GM18502 (cell line): Measurements from ENCODE around the gene DNM1L.
A peak's percentile ranks its signal among the peaks of the same experiment; 100 is the strongest.

Experiments used
- ATAC-seq: cut with Tn5 transposase; IDR thresholded peaks from one replicate; pipeline ENCODE4 v1.9.1; 2021; ENCODE audit warnings: mild to moderate bottlenecking; ENCODE audit not compliant: unreplicated experiment, poor library complexity

DNM1L gene

DNA sequence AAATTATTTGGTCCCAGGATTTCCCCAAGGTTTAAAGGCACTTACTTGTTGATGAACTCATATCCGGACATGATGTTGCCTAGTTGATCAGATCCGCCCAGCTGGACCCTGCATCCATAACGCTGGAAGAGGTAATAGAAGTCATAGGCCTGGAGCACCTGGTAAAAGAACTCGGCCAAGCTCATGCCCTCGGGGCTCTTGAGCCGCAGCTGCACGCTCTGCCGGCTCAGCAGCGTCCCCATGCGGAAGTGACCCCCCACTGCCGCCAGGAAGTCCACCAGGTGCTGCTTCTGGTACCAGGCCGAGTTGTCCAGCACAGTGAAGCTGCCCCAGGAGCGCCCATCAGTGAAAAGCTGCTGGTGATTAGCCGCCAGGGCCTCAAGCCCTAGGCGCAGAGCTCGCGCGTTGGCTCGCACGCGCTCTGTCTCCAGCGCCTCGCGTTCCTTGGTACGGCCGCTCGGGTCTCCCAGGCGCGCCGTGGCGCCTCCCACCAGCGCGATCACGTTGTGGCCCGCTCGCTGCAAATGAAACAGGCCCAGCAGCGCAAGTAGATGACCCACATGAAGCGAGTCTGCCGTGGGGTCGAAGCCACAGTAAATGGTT is 76.1 kb downstream of the DNM1L start:
- ATAC-seq: peak; percentile 71

DNA sequence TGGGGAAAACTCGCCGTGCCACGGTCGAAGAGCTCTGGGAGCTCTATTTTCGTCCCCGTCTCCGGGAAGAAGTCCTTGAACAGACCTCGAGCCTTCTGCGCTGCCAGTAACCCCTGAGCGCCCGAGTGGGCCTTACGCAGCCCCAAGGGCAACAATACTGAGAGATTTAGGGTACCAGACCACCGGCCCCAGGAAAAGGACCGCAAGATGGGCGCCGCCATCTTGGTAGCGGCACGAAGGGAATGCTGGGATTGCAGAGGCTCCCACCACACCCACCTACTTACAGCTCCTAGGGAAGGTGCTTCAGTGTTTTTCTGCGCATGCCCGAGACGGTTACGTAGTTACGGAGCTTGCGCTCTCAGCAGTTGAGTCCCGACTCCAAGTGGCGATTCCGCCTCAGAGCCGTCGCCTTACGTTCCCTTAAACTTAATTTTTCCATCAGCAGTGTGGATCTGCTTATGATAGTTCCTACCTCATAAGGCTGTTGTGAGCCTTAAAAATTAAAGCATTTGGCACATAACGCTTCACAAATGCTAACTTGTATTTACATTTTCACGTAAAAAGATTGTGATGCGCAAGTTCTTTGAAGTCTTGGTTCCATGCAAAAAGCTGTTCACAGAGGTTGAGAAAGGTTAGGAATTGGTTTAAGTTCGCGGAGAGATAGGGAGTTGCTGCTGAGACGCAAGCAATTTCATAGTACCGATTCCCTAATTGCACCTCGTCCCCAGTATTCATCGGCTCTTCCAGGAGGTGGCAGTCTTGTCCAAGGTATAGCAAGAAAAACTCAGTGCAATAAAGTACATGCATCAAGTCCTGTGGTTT is 76.8 kb downstream of the DNM1L start, which contains the start of gene YARS2:
Gene YARS2, minus strand, starts transcription at position 244 of the 822 bp plus-strand sequence. Its CDS starts 23 bp downstream, at position 221.
- ATAC-seq: peak; percentile 92

DNA sequence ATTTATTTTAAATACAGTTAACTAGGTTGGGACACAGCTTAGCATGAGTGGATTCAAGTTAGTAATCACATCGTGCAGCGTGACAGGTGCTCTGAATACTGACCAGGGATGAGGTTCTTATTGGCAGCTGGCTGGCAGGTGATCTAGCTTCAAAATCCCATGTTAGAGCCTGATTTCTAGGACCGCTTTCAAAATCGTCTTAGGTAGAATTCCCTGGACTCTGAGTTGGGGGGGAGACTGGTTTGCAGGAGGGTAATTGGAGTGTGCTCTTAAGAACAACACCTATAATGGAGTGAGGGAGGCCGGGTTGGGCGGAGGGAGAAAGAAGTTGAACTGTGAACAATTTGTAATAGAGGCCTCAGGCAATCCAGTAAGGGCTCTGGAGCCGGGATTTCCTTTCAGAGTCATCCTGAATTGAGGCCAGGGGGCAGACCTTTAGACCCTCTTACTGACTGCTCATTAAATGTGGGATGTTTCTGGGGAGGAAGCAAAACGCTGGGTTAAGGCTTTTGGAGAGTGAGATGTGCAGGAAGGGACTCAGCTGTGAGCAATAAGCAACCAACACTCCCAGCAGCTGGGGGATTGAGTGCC is 77.5 kb downstream of the DNM1L start:
- ATAC-seq: no peak

DNA sequence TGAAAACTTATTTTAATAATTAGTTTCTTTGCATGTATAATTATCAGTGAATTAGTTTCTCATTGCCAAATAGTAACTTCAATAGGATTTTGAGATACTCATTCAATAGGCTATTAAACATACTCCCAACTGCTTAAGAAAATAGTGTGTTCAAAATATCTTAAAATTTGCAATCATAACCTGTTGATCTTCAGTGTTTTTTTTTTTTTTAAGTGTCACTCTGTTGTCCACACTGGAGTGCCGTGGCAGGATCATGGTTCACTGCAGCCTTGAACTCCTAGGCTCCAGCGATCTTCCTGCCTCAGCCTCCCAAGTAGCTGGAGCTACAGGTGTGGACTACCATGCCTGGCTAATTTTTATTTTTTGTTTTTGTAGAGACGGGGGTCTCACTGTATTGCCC is 78.1 kb downstream of the DNM1L start:
- ATAC-seq: no peak

DNA sequence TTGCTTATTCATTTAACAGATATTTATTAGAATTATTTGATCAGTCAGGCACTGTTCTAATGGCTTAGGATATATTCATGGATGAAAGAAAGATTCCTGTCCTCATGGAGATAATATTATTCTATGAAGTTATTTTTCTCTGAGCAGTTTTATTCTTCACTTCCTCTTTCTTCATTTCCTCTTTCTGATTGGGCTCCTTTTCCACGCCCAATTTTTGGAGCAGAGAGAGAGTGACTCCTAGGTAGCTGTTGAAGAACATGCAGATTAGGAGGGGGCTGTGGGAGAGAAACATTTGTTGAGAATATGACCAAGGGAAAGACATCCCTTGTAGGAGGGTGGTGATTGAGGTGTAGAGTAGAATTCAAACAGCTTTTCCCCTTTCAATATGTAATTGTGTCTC is 82.6 kb downstream of the DNM1L start:
- ATAC-seq: peak; percentile 81

DNA sequence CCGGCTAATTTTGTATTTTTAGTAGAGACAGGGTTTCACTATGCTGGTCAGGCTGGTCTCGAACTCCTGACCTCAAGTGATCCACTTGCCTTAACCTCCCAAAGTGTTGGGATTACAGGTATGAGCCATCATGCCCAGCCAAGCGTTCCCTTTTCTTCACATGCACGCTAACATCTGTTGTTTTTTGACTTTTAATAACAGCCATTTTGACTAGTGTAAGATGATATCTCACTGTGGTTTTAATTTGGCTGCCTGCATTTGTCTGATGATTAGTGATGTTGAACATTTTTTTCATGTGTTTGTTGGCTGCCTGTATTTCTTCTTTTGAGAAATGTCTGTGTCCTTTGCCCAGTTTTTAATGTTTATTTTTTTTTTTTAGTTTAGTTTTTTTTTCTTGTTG is 86.8 kb downstream of the DNM1L start:
- no peak for ATAC-seq

DNA sequence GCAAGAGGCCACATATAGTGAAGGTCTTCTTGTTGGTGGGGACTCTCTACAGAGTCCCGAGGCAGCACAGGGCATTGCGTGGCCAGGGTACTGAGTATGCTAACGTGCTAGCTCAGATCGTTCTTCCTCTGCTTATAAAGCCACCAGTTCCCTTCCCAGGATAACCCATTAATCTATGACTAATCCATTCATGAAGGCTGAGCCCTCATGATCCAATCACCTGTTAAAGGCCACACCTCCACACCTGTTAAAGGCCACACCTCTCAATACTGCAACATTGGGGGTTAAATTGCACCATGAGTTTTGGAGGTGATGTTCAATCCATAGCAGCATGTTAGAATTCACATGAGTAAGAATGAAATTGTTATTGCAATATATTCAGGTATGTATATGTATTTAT is 89.4 kb downstream of the DNM1L start:
- ATAC-seq: no peak

DNA sequence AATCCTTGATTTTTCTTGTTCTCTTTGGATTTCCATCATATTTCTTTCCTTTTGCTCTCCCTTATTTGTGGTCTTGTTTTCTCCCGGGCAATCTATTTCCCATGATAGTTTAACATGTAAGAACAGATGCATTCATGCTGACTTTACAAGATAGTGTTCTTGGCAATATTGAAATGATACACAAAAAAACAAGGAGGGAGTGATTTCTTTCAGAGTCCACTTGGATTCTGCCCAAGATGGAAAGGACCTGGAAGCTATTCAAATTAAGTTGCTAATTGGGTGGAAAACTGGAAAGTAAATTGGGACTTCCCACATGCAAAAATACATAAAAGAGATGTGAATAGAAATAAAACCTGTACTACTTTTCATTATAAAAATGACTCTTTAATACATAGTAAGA is 91.0 kb downstream of the DNM1L start:
- no peak for ATAC-seq

DNA sequence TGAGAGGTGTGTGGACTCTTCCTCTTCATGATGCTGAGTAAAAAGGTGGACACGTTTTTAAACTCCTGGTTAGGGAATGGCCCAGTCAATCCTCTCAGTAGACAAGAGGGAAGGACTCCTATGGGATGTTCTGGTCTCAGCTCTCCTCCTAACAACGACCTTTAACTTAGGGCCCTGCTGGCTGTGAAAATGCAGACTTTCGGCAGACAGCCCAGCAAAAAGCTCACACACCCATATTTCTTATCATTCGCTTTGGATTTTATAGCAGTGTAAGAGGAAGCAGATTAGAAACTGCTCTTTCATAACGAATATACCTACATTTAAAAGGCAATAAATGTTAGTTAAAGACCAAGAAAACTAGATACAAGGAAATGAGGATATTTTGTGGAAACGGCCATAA is 94.6 kb downstream of the DNM1L start:
- ATAC-seq: no peak

DNA sequence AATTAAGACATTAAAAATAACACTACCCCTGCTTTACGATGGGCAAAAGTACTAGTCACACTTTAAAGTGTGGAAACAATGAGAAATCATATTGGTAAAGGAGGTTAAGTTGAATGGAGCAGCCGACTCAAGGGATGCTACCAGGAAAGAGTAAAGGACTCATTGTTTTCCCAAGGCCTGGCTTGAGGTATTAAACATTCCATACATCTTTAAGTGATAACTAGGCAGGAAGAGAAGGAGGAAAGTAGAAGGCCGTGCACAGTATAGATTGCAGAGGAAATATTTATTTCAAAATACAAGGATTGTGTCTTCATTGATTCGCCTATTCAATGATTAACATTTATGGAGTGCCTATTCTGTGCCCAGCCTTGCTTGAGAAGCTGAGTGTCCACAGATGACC is 97.2 kb downstream of the DNM1L start:
- ATAC-seq: no peak

DNA sequence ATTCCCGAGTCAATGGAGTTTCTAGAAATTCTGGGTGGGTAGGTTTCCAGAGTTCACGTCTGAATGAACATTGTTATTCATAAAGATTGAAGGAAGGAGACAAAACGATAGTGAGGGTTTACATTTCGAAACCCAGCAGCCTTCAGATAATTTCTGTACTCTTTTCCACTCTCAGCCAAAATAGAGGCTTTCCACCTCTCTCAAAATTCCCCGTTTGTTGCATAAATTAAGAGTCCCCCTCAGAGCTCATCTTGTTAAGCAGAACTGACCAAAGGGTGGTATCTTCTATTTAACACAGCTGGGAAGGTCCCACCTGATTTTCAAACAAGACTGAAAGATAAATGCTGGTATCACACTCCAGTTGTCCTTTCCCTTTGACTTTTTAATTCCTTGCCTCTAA is 98.1 kb downstream of the DNM1L start:
- ATAC-seq: no peak

DNA sequence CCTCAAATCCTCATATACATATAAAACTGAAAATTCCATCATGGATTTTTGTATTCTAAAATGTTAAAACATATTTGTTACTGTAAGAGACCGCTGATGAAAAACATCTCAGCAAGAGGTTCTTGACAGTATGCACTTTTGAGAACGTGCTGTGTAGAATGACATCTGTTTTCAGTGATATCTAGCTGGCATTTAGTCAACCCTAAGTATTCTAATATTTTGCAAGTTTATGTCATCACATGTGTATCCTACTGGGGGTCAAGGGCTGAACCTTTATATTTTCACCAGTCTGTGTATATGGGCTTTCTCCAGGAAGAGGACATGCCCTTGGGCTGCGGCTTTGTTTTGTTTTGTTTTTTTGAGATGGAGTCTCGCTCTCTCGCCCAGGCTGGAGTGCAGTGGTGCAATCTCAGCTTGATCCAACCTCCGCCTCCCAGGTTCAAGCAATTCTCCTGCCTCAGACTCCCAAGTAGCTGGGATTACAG is 98.6 kb downstream of the DNM1L start:
- no peak for ATAC-seq

DNA sequence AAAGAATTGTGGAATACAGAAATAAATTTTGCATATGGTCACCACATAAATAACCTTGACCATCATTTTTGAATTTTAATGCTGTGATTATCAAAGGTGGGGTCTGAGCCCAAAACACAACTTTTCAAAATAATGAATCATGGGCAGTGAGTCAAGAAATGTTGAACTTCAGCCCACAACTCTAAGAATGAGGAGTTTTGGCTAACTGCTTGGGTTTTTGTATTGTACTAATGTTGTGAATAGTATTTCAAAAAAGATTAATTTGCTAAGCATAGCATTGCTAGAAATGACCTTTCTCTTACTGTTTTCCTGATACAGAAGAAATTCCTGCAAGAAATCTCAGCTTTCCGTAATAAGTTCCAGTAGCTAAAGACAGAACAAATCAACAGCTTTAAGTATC is 101.0 kb downstream of the DNM1L start:
- no peak for ATAC-seq

DNA sequence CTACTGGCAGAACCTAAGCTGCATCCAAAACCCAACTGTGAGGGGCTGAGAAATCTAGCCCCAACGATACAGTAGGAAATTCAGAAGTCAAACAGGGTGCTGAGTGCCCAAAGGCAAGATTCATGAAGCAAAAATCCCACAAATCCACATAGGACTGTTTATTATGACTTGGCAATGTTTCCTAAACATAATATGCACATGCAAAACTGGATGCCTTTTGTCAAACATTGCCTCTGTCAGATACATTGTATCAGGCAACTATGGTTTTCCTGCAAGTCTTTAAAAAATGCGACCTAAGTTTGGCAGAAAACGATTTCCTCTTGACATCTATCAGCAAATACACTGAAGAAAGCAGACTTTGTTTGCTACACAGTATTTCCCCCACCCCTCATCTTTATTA is 103.9 kb downstream of the DNM1L start:
- ATAC-seq: no peak

DNA sequence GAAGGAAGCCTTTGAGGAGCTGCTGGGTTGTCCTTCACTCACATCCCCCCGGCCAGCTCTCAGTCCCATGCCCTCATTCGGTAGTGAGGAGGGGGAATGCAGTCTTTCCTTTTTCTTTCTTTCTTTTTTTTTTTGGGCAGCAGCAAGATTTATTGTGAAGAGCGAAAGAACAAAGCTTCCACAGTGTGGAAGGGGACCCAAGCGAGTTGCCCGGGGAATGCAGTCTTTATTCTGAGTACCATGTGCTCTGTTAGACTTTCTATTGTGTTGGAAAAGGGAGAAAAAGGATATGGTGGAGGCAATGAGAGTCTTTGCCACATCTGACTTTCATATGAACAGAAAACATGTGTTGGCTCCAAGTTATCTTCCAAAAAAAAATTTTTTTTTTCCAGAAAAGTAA is 106.5 kb downstream of the DNM1L start:
- ATAC-seq: no peak

DNA sequence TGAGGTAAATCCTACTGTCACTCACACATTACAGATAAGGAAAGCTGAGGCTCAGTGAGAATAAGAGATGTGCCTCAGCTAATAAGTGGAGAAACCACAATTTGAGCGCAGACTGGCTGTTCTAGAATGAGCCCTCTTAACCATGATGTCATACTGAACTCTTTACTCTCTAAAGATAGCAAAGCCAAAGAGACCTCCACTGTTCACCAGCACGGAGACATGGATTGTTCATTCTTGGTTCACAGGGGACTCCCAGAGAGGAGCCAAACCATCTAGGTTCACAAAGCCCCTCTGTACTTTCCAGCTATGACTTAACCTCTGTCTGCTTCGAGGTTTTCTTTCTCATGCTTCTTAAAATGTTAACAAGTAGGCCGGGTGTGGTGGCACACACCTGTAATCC is 109.3 kb downstream of the DNM1L start:
- ATAC-seq: no peak

DNA sequence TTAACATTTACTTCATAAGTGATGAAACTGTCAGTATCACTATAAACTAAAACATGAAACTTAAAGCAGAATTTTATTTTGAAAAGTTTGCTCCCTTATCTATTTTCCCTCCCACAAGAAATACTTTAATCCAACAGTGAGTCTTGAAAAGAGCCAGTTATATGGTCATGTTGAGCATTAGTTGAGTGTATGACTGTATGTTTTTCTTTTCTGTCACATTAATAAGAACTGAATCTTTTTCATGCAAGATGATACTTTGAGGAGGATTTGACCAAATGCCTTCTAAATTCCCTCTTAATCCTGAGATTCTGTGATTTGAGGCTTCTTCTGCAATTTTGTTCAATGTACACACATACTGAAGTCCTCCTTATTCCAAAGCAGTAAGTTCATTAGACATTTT is 110.3 kb downstream of the DNM1L start:
- ATAC-seq: no peak

DNA sequence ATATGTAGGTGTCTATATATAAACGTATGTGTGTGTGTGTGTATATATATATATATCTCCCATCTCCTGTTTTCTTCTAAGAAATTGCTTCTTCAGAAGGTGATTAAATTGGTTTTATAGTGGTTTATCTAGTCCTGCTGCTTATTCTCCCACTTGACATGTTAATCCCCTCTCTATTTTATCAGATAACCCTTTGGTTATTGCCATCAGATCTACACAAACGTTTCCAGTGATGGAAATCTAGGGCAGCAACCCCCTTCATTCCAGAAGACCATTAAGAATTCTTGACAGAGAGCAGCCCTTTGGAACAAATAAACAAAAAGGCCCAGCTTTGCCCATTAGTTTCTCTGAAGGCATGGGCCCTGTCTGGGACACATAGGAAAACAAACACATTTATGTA is 110.8 kb downstream of the DNM1L start:
- no peak for ATAC-seq

DNA sequence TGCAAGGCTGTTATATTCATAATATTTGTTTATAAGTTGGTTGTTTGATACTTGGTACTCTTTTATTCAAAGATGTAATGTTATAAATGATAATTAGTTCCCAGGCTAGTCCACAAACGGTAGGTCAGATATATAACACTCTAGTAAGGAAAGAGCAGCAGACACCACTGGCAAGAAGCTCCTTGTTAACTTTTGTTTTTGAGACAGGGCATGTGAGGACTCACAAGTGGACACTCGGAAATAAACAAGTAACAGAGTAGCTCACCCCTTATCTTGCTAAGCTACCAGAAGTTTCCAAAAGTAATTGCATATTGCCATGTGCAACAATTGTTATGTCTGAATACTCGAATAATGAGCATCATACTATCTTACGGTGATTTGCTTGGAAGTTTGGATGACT is 115.2 kb downstream of the DNM1L start:
- ATAC-seq: no peak
